H1 (cell line): Measurements from ENCODE around the gene B4GAT1. TPM values are rescaled to one million over a fixed set of nuclear protein-coding genes. Genes with fewer than 3 reads are reported as not detected.

Experiments used
- CTCF ChIA-PET: fragments of 300-600 bp; sonication (Branson Sonifier 250); formaldehyde crosslinking; loops from one replicate; lab custom pipeline; 2021; ENCODE audit not compliant: partially characterized antibody; lab: Charles Lee
- POLR2A ChIA-PET: fragments of 300-600 bp; sonication (Branson Sonifier 250); formaldehyde crosslinking; loops from one replicate; lab custom pipeline; 2021; ENCODE audit warnings: inconsistent platforms; ENCODE audit not compliant: partially characterized antibody; lab: Charles Lee
- DNase-seq, 2 experiments: peaks; one replicate each; pipeline versions ENCODE4 v3.0.0 to v3.0.0-alpha.2; 2010 to 2022; ENCODE audit warnings: low spot score in 2 of 2, low read depth in 1 of 2, mixed read lengths in 1 of 2
- FAIRE-seq: peaks from 2 replicates; lab custom pipeline; 2011; peaks lifted over from hg19 to GRCh38; lab: Jason Lieb, UNC
- H2AFZ ChIP-seq: 2 replicates; pipeline ENCODE4 v1.8.1; 2012; ENCODE audit warnings: low read length, inconsistent platforms
- H2AK5ac ChIP-seq: 2 replicates; pipeline ENCODE4 v1.6.1; 2013; ENCODE audit warnings: low read depth, low read length
- H2BK120ac ChIP-seq: replicated peaks from 2 replicates; pipeline ENCODE3; 2013; ENCODE audit warnings: low read depth, low read length, inconsistent platforms
- H2BK12ac ChIP-seq: 2 replicates; pipeline ENCODE4 v1.6.1; 2013; ENCODE audit warnings: low read depth, low read length
- H2BK15ac ChIP-seq: 2 replicates; pipeline ENCODE4 v1.6.1; 2013; ENCODE audit warnings: low read length
- H2BK20ac ChIP-seq: 2 replicates; pipeline ENCODE4 v1.6.1; 2013; ENCODE audit warnings: low read length
- H2BK5ac ChIP-seq: 2 replicates; pipeline ENCODE4 v1.6.1; 2013; ENCODE audit warnings: low read depth, low read length
- H3K14ac ChIP-seq: 2 replicates; pipeline ENCODE4 v1.6.1; 2013; ENCODE audit warnings: inconsistent platforms; ENCODE audit not compliant: insufficient read length
- H3K18ac ChIP-seq: 2 replicates; pipeline ENCODE4 v1.6.1; 2013; ENCODE audit warnings: low read length; ENCODE audit errors: extremely low read depth
- H3K23ac ChIP-seq: 2 replicates; pipeline ENCODE4 v1.6.1; 2013; ENCODE audit warnings: inconsistent platforms; ENCODE audit not compliant: insufficient read length
- H3K23me2 ChIP-seq: 2 replicates; pipeline ENCODE4 v1.6.1; 2013; ENCODE audit warnings: low read depth, low read length
- H3K27ac ChIP-seq: 2 replicates; pipeline ENCODE4 v1.6.1; 2011; ENCODE audit warnings: low read depth, low read length, inconsistent platforms
- H3K27me3 ChIP-seq, 4 experiments: replicated peaks in 1 of 4; 1 replicate in 1 of 4; 2 replicates in 3 of 4; pipeline versions ENCODE4 v1.6.1 to v1.8.1; 2011 to 2013; ENCODE audit warnings: low read length in 3 of 4, mild to moderate bottlenecking in 3 of 4, inconsistent platforms in 2 of 4, mixed read lengths in 2 of 4, moderate library complexity in 1 of 4; ENCODE audit not compliant: control insufficient read depth in 3 of 4, insufficient read depth in 3 of 4; ENCODE audit errors: extremely low read depth in 1 of 4
- H3K36me3 ChIP-seq, 4 experiments: 2 replicates each; pipeline versions ENCODE4 v1.6.1 to v1.8.1; 2011 to 2013; ENCODE audit warnings: mild to moderate bottlenecking in 4 of 4, low read length in 3 of 4, moderate library complexity in 2 of 4, control low read depth in 1 of 4, inconsistent platforms in 1 of 4; ENCODE audit not compliant: insufficient read depth in 4 of 4, control insufficient read depth in 2 of 4
- H3K4ac ChIP-seq: replicated peaks from 2 replicates; pipeline ENCODE3; 2013; ENCODE audit warnings: low read length, low read depth, mixed read lengths, inconsistent platforms; ENCODE audit not compliant: insufficient read length
- H3K4me1 ChIP-seq, 4 experiments: replicated peaks in 1 of 4; 1 replicate in 1 of 4; 2 replicates in 3 of 4; pipeline versions ENCODE4 v1.6.1 to v1.8.1; 2011 to 2013; ENCODE audit warnings: low read length in 3 of 4, inconsistent platforms in 2 of 4, mixed read lengths in 1 of 4; ENCODE audit not compliant: insufficient read depth in 4 of 4, control insufficient read depth in 3 of 4
- H3K4me2 ChIP-seq, 2 experiments: 2 replicates each; pipeline versions ENCODE4 v1.6.1 to v1.8.1; 2011 to 2013; ENCODE audit warnings: low read depth in 2 of 2, low read length in 2 of 2, control low read depth in 1 of 2, inconsistent platforms in 1 of 2, mild to moderate bottlenecking in 1 of 2; ENCODE audit not compliant: insufficient read depth in 1 of 2
- H3K4me3 ChIP-seq, 4 experiments: fragments of 200-600, 300-600 bp in 1 of 4; sonication (generic), shearing (Covaris generic), sonication (Bioruptor Twin) in 1 of 4; 2 replicates each; pipeline versions ENCODE4 v1.5.1 to v1.8.1; 2011 to 2016; ENCODE audit warnings: low read length in 4 of 4, low read depth in 3 of 4, control low read depth in 2 of 4, inconsistent platforms in 2 of 4, mild to moderate bottlenecking in 2 of 4, mixed read lengths in 1 of 4, moderate library complexity in 1 of 4; ENCODE audit not compliant: insufficient read depth in 2 of 4; ENCODE audit errors: extremely low read depth in 1 of 4
- H3K56ac ChIP-seq: replicated peaks from 2 replicates; pipeline ENCODE3; 2013; ENCODE audit warnings: low read depth, mild to moderate bottlenecking, mixed read lengths, low read length, inconsistent platforms; ENCODE audit not compliant: insufficient read length
- H3K79me1 ChIP-seq: 2 replicates; pipeline ENCODE4 v1.6.1; 2013; ENCODE audit warnings: low read depth, low read length, control low read depth
- H3K79me2 ChIP-seq, 2 experiments: 2 replicates each; pipeline versions ENCODE4 v1.6.1 to v1.8.1; 2012 to 2013; ENCODE audit warnings: low read length in 2 of 2, mild to moderate bottlenecking in 2 of 2, inconsistent platforms in 1 of 2; ENCODE audit not compliant: insufficient read depth in 2 of 2, control insufficient read depth in 1 of 2
- H3K9ac ChIP-seq, 4 experiments: replicated peaks in 1 of 4; 1 replicate in 1 of 4; 2 replicates in 3 of 4; pipeline versions ENCODE4 v1.6.1 to v1.8.1; 2011 to 2013; ENCODE audit warnings: low read depth in 3 of 4, low read length in 3 of 4, control low read depth in 2 of 4, mild to moderate bottlenecking in 2 of 4, moderate library complexity in 2 of 4, inconsistent platforms in 1 of 4; ENCODE audit errors: extremely low read depth in 1 of 4
- H3K9me3 ChIP-seq, 2 experiments: 2 replicates each; pipeline versions ENCODE4 v1.6.1 to v1.8.1; 2012 to 2013; ENCODE audit warnings: mild to moderate bottlenecking in 2 of 2, moderate library complexity in 2 of 2, control low read depth in 1 of 2, inconsistent platforms in 1 of 2, low read depth in 1 of 2, low read length in 1 of 2, mixed read lengths in 1 of 2; ENCODE audit not compliant: insufficient read depth in 2 of 2
- H4K20me1 ChIP-seq, 2 experiments: replicated peaks in 1 of 2; 2 replicates each; pipeline versions ENCODE3 to v1.8.1; 2011 to 2013; ENCODE audit warnings: inconsistent platforms in 2 of 2, low read length in 2 of 2, mild to moderate bottlenecking in 1 of 2; ENCODE audit not compliant: insufficient read depth in 2 of 2, control insufficient read depth in 1 of 2
- H4K5ac ChIP-seq: 2 replicates; pipeline ENCODE4 v1.6.1; 2013; ENCODE audit warnings: low read length, low read depth, mixed read lengths, inconsistent platforms; ENCODE audit not compliant: insufficient read length
- H4K8ac ChIP-seq: 2 replicates; pipeline ENCODE4 v1.8.0; 2013; ENCODE audit warnings: mild to moderate bottlenecking, moderate library complexity, low read length, inconsistent platforms; ENCODE audit not compliant: insufficient read depth; ENCODE audit errors: extremely low read depth
- H4K91ac ChIP-seq: replicated peaks from 2 replicates; pipeline ENCODE3; 2013; ENCODE audit warnings: low read length, mixed read lengths, inconsistent platforms; ENCODE audit not compliant: insufficient read length
- BRCA1 ChIP-seq: IDR thresholded peaks from 2 replicates; pipeline ENCODE4 v1.6.1; 2012; ENCODE audit warnings: low read depth, low read length, improper control_type of control experiment
- CREB1 ChIP-seq: IDR thresholded peaks from 2 replicates; pipeline ENCODE4 v1.6.1; 2012; ENCODE audit warnings: inconsistent platforms
- GTF2F1 ChIP-seq: IDR thresholded peaks from 2 replicates; pipeline ENCODE4 v1.6.1; 2012; ENCODE audit warnings: low read depth, low read length, improper control_type of control experiment, borderline replicate concordance
- KDM5A ChIP-seq: fragments of 200-600 bp; IDR thresholded peaks from 2 replicates; pipeline ENCODE4 v1.7.1; 2012; ENCODE audit warnings: mild to moderate bottlenecking, low read length, inconsistent platforms, mixed read lengths
- PHF8 ChIP-seq: fragments of 200-600 bp; sonication (generic); conservative IDR thresholded peaks from 2 replicates; pipeline ENCODE4 v1.7.1; 2012; ENCODE audit warnings: low read depth, mild to moderate bottlenecking, inconsistent platforms, low read length, moderate library complexity
- POU5F1 ChIP-seq: IDR thresholded peaks from 2 replicates; pipeline ENCODE4 v1.6.1; 2011; ENCODE audit warnings: low read depth, mild to moderate bottlenecking, low read length, moderate library complexity
- SIRT6 ChIP-seq: IDR thresholded peaks from one replicate; pipeline ENCODE4 v1.7.1; 2012; ENCODE audit warnings: low read length, inconsistent platforms
- SP4 ChIP-seq: IDR thresholded peaks from 2 replicates; pipeline ENCODE4 v1.6.1; 2012; ENCODE audit warnings: low read length, inconsistent platforms
- YY1 ChIP-seq: IDR thresholded peaks from 2 replicates; pipeline ENCODE4 v1.6.1; 2011; ENCODE audit warnings: low read depth, mild to moderate bottlenecking, low read length
- WGBS, 2 experiments: shearing (Covaris generic) in 1 of 2; methylation state at CpG; one replicate each; pipeline versions ENCODE4 v1.1.6 to v1.1.7; 2013 to 2015; ENCODE audit warnings: low lambda C conversion rate in 2 of 2, mixed read lengths in 2 of 2, inconsistent platforms in 1 of 2, low coverage in 1 of 2, missing lambda C conversion rate in 1 of 2; ENCODE audit not compliant: insufficient replicate concordance in 2 of 2, insufficient coverage in 1 of 2, insufficient read length in 1 of 2; ENCODE audit errors: extremely low coverage in 1 of 2, missing lambda C conversion rate in 1 of 2; 5-methylcytosine and 5-hydroxymethylcytosine counted together
- polyA plus RNA-seq, 7 experiments: library from polyadenylated mRNA; depleted of rRNA in 3 of 7; stranded (reverse) in 5 of 7; unstranded in 2 of 7; fragments of >200 nt in 5 of 7; fragments of 200-250 nt in 2 of 7; gene quantifications; 1 replicate in 5 of 7; 2 replicates in 1 of 7; 4 replicates in 1 of 7; pipeline versions ENCODE4 v1.2.1 to v1.2.3, GENCODE V29; 2011 to 2013; ENCODE audit warnings: missing spikeins in 2 of 7, mixed read lengths in 2 of 7
- total RNA-seq: library from RNA; stranded (reverse); fragmentation: NEBNext Ultra II Directional; extraction: Animal tissue kit (Norgen Biotek cat#: 25700); gene quantifications from 2 replicates; pipeline ENCODE4 v1.2.1, GENCODE V29; 2021

B4GAT1 gene
- total and polyA plus RNA-seq, 2 of the 8 experiments (the other 6 are each of a cell fraction or from before 2014, with no cell fraction given), result 22.2 to 27.8 TPM

- peaks cover 20% of the 10 kb centered on the region for H3K23me2 ChIP-seq
- no peak overlapping the region for H2BK12ac ChIP-seq
- peaks cover 3% of the 10 kb centered on the region for H3K79me1 ChIP-seq
- FAIRE-seq (no peak), DNase-seq (no peak)
- H3K27ac ChIP-seq, result no peak overlapping the region
- no peak overlapping the region for H3K14ac ChIP-seq
- peaks cover 0 to 14% of the 10 kb centered on the region in 2 experiments; a peak in 2 of 4 replicates for H3K79me2 ChIP-seq
- ChIA-PET POLR2A (interaction anchor here (0.8 to 28.7 kb wide), 7 partner anchors 25 to 85 kb away, joined by 3 to 487 read pairs (median 5); partner anchors contain the start of gene SLC29A2), CTCF (interaction anchor here (1.0 to 2.5 kb wide), 7 partner anchors 22 to 121 kb away, joined by 3 to 20 read pairs (median 4); no protein-coding TSS in a partner anchor)
- no peak overlapping the region for H2AK5ac ChIP-seq
- H2AFZ ChIP-seq, result no peak overlapping the region
- H3K9ac ChIP-seq, result no peak overlapping the region
- H4K91ac ChIP-seq, result no peak overlapping the region
- H3K4me2 ChIP-seq, result no peak overlapping the region
- no peaks in the 10 kb centered on the region for H3K9me3 ChIP-seq
- H2BK5ac ChIP-seq, result no peak overlapping the region
- TF ChIP-seq BRCA1 (no peak), YY1 (no peak), GTF2F1 (no peak), PHF8 (no peak), SIRT6 (no peak), CREB1 (no peak), POU5F1 (no peak), SP4 (no peak), KDM5A (no peak)
- H2BK15ac ChIP-seq, result no peak overlapping the region
- no peak overlapping the region for H2BK120ac ChIP-seq
- peaks cover 6 to 12% (median 9%) of the 10 kb centered on the region in 4 experiments; a peak in 4 of 8 replicates for H3K36me3 ChIP-seq
- 90% methylated on average over 8 of the region's 8 CpGs; no CpG with 5 or more reads in 1 of the 2 experiments for WGBS, 2 experiments
- no peak overlapping the region for H4K5ac ChIP-seq
- no peak overlapping the region for H3K4me3 ChIP-seq
- H2BK20ac ChIP-seq, result no peak overlapping the region
- peaks cover 3 to 8% of the 10 kb centered on the region in 2 experiments for H4K20me1 ChIP-seq
- H3K4ac ChIP-seq, result no peak overlapping the region
- peaks cover 0 to 2% (median 0%) of the 10 kb centered on the region in 4 experiments; a peak in 3 of 7 replicates for H3K27me3 ChIP-seq
- H4K8ac ChIP-seq, result no peak overlapping the region
- H3K56ac ChIP-seq, result no peak overlapping the region
- peaks cover 0 to 12% (median 9%) of the 10 kb centered on the region in 4 experiments; a peak in 6 of 7 replicates for H3K4me1 ChIP-seq
- H3K18ac ChIP-seq, result no peak overlapping the region
- H3K23ac ChIP-seq, result no peak overlapping the region
Observed at GRCh38 chr11:66343176-66343575, 4.3 kb downstream of the B4GAT1 start.
